Neural cell (in vitro differentiated cells): ENCODE measurements around the gene LRRC74B.

Experiments
- CTCF ChIP-seq: fragments of 450-650 bp; IDR thresholded peaks from 2 replicates; pipeline ENCODE4 v1.5.1; 2014; ENCODE audit warnings: antibody characterized with exemption, mild to moderate bottlenecking, moderate library complexity; ENCODE audit not compliant: poor library complexity, severe bottlenecking
- EP300 ChIP-seq: fragments of 450-650 bp; conservative IDR thresholded peaks from 2 replicates; pipeline ENCODE4 v1.6.1; 2014; ENCODE audit warnings: antibody characterized with exemption, mild to moderate bottlenecking, moderate library complexity; ENCODE audit not compliant: poor library complexity, severe bottlenecking
- EZH2 ChIP-seq: fragments of 200-600, 300-800 bp; shearing (Covaris generic), sonication (generic); IDR thresholded peaks from 2 replicates; pipeline ENCODE4 v1.6.1; 2014; ENCODE audit warnings: antibody characterized with exemption, low read length, borderline replicate concordance, mild to moderate bottlenecking; ENCODE audit not compliant: insufficient read depth, poor library complexity, severe bottlenecking
- POLR2AphosphoS5 ChIP-seq: IDR thresholded peaks from 2 replicates; pipeline ENCODE4 v1.6.1; 2012
- RAD21 ChIP-seq: fragments of 450-650 bp; conservative IDR thresholded peaks from 2 replicates; pipeline ENCODE4 v1.6.1; 2014; ENCODE audit warnings: antibody characterized with exemption, mild to moderate bottlenecking, moderate library complexity
- TAF1 ChIP-seq: IDR thresholded peaks from 2 replicates; pipeline ENCODE4 v1.6.1; 2012; ENCODE audit warnings: low read depth
- TF ChIP-seq, protein P1 (sequence below): IDR thresholded peaks from 2 replicates; pipeline ENCODE4 v1.6.1; 2012; ENCODE audit warnings: borderline replicate concordance

DNA sequence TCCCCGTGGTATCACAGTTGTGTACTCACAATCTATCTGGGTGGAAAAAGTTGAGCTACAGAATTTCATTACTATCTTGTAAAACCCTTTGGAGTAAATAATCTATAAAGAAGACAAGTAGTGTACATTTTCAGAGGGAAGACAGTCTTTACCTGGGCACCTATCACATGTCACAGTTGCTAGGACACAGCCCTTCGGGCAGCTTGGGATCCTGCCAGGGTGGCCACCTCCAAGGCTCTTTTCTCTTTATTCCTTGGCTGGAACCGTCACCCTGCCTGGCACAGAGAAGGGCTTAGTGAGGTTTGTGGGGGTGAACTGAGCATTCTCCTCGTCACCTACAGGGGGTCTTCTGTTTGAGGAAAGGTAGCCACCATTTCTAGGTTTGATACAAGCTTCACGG is 23.6 kb downstream of the LRRC74B start:
- TF ChIP-seq CTCF (no peak), EZH2 (no peak), RAD21 (no peak), TAF1 (no peak), EP300 (no peak), POLR2AphosphoS5 (no peak)
- TF ChIP-seq, protein P1, sequence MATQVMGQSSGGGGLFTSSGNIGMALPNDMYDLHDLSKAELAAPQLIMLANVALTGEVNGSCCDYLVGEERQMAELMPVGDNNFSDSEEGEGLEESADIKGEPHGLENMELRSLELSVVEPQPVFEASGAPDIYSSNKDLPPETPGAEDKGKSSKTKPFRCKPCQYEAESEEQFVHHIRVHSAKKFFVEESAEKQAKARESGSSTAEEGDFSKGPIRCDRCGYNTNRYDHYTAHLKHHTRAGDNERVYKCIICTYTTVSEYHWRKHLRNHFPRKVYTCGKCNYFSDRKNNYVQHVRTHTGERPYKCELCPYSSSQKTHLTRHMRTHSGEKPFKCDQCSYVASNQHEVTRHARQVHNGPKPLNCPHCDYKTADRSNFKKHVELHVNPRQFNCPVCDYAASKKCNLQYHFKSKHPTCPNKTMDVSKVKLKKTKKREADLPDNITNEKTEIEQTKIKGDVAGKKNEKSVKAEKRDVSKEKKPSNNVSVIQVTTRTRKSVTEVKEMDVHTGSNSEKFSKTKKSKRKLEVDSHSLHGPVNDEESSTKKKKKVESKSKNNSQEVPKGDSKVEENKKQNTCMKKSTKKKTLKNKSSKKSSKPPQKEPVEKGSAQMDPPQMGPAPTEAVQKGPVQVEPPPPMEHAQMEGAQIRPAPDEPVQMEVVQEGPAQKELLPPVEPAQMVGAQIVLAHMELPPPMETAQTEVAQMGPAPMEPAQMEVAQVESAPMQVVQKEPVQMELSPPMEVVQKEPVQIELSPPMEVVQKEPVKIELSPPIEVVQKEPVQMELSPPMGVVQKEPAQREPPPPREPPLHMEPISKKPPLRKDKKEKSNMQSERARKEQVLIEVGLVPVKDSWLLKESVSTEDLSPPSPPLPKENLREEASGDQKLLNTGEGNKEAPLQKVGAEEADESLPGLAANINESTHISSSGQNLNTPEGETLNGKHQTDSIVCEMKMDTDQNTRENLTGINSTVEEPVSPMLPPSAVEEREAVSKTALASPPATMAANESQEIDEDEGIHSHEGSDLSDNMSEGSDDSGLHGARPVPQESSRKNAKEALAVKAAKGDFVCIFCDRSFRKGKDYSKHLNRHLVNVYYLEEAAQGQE = no peak
